HL-60 (cell line): ENCODE results near the gene METTL23.

Experiments
- POLR2AphosphoS5 ChIP-seq: IDR thresholded peaks from 2 replicates; pipeline ENCODE4 v1.6.1; 2012; ENCODE audit warnings: low read depth
- TF ChIP-seq, protein P1 (sequence below): IDR thresholded peaks from one replicate; pipeline ENCODE4 v1.5.1; 2011; ENCODE audit warnings: low read length, control low read depth, inconsistent platforms; ENCODE audit not compliant: insufficient read depth

- TF ChIP-seq, protein P1, sequence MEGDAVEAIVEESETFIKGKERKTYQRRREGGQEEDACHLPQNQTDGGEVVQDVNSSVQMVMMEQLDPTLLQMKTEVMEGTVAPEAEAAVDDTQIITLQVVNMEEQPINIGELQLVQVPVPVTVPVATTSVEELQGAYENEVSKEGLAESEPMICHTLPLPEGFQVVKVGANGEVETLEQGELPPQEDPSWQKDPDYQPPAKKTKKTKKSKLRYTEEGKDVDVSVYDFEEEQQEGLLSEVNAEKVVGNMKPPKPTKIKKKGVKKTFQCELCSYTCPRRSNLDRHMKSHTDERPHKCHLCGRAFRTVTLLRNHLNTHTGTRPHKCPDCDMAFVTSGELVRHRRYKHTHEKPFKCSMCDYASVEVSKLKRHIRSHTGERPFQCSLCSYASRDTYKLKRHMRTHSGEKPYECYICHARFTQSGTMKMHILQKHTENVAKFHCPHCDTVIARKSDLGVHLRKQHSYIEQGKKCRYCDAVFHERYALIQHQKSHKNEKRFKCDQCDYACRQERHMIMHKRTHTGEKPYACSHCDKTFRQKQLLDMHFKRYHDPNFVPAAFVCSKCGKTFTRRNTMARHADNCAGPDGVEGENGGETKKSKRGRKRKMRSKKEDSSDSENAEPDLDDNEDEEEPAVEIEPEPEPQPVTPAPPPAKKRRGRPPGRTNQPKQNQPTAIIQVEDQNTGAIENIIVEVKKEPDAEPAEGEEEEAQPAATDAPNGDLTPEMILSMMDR = no peak
- no peak for TF ChIP-seq POLR2AphosphoS5
Measured at GRCh38 chr17:76727745-76728456, 1.3 kb downstream of the METTL23 start.
